KBM-7 (cell line): ENCODE results near the gene CLDN14.

Experiments used
- DNase-seq: peaks from one replicate; pipeline ENCODE4 v3.0.0-alpha.2; 2015
- in situ Hi-C: fragments of 300-500 bp; cut with MboI; formaldehyde crosslinking; loops from 2 replicates; pipeline ENCODE4 v1.14.3; 2020; ENCODE audit warnings: low sequenced_read_pairs, low pct_unique_long_range_greater_than_20kb, mixed read lengths

CLDN14 gene

GRCh38 chr21:36420571-36421339, 59.2 kb downstream of the CLDN14 start:
- no peak for DNase-seq
- in situ Hi-C loops: no loop called here

GRCh38 chr21:36419996-36420395, 59.9 kb downstream of the CLDN14 start:
- in situ Hi-C loops: no loop called here
- peak; percentile 62 for DNase-seq

DNA sequence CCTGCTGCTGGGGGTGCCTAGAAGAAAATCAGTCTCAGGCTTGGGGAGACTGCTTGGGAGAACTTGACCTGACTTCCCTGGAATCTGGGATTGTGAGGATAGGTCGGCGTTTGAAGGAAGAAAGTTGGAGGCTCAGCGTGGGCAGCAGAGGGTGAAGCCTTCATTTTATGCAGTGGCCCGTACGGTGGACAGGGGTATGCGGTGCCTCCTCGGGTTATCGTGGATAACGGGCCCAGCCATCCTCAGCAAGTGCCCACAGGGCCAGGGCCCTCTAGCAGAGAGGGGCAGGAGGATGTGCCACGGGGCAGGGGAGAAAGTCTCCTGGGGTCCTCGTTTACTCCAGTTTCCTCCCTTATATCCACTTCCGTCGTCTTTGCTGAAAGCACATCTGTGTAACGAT, 60.7 kb downstream of the CLDN14 start:
- in situ Hi-C loops: no loop called here
- DNase-seq: no peak

- in situ Hi-C loops: no loop called here
- DNase-seq: no peak
These were observed 64.5 kb downstream of the CLDN14 start for GRCh38 chr21:36415375-36415774.

DNA sequence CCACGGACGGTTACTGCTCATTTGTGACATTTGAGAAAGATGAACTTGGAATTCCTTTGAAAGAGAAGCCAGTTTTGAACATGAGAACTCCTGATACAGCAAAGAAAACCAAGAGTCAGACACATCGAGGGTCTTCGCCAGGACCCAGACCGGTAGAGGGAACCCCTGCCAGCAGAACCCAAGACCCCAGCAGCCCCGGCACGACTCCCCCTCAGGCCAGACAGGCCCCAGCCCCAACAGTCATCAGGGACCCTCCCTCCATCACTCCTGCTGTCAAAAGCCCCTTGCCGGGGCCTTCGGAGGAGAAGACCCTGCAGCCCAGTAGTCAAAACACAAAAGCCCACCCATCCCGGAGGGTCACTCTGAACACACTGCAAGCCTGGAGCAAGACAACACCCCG, 67.0 kb downstream of the CLDN14 start:
- DNase-seq: no peak
- in situ Hi-C loops: no loop called here

DNA sequence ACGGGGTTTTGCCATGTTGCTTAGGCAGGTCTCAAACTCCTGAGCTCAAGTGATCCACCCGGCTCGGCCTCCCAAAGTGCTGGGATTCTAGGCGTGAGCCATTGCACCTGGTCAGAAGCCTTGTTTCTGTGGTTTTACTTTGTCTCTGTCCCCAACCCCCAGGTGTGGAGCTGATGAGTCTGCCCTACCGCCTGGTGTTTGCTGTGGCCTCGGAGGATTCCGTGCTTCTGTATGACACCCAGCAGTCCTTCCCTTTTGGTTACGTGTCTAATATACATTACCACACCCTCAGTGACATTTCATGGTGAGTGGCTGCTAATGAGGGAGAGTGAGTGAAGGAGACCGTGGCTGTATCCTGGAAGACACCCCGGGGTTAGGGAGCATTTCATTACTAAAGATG, 68.6 kb downstream of the CLDN14 start:
- in situ Hi-C loops: no loop called here
- DNase-seq: no peak
